GM19099 (cell line): ENCODE results near the gene ZNF750.

Source experiments
- POLR2A ChIP-seq: IDR thresholded peaks from 3 replicates; pipeline ENCODE4 v1.6.1; 2011; ENCODE audit warnings: low read depth; ENCODE audit not compliant: insufficient read length; ENCODE audit errors: extremely low read depth

Gene ZNF750

GRCh38 chr17:82876602-82877379 lies 37.0 kb upstream of the ZNF750 start:
- no peak for TF ChIP-seq POLR2A

GRCh38 chr17:82876149-82876548 lies 36.3 kb upstream of the ZNF750 start:
- no peak for TF ChIP-seq POLR2A

DNA sequence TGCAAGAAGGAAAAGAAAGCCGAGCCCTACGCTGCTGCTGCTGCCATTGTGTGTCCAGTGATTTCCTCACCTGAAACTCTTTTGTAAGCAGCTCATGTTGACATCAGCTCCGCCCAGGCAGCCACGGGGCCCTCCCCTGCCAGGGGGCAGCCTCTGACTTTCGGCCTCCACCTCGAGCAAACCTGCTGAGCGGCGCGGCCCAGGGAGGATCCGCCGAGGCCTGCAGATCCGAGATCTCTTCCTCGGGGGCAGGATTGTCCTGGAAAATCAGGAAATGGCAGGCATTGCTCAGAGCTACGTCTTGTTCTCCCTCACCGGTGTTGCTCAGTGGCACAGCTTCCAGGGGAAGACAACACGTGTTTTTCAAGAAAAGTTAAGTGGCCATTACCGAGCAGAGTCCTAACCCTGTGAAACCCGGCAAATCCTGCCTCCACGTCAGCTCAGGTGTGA lies 35.6 kb upstream of the ZNF750 start:
- TF ChIP-seq POLR2A = no peak

DNA sequence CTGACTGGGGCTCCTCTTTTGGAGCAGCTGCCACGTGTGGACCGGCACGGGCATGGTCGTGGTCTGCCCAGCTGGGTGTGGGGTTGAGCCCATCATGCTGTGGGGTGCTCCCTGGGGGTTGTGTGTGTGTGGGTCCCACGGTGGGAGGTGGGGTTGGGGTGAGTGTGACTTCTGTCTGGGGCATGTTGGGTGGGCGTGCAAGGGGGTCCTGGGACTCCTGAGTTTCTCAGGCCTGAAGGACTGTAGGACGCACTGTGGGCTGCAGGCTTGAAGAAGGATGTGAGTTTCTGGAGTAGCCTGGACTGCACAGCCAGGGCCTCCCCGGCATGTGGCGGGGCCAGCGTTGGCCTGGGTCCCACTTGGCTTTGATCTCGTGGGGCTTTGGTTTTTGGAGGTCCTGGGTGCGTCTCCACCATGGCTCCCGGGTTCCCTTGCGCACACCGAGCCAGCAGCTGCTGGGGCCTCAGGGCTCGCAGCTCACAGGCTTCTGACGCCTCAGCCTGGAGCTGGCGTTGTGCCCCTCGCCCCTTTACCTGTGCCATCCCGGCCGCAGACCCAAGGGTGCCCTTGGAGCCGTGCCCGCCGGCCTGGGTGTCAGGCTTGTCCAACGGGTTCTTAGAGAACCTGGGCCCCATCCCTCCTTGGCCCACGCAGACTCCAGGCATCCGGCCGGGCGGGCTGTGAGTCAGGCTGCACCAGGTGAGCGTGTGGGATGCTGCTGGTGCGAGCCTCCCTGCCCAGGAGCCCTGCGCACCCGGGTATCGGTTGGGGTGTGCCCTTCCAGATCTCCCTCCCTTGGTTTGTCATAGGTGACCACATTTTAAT lies 34.4 kb upstream of the ZNF750 start:
- no peak for TF ChIP-seq POLR2A

DNA sequence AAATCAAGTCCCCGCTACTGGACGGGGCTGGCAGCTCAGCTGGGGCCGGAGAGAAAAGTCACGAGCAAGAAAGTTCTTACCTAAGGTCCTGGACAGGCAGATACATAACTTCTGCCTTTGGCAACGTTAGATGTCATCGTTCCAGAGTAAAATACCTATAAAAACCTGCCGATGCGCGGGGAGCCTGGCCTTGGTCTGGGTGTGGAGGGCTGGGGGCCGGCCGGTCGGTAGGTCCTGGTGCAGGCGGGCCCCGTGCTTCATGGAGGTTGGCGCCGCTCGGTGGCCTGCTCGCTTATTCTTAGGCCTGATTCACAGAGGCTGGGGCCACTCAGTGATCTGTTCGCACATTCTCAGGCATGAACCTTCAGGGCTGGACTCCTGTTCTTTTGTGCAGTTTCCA lies 33.7 kb upstream of the ZNF750 start:
- TF ChIP-seq POLR2A = no peak

DNA sequence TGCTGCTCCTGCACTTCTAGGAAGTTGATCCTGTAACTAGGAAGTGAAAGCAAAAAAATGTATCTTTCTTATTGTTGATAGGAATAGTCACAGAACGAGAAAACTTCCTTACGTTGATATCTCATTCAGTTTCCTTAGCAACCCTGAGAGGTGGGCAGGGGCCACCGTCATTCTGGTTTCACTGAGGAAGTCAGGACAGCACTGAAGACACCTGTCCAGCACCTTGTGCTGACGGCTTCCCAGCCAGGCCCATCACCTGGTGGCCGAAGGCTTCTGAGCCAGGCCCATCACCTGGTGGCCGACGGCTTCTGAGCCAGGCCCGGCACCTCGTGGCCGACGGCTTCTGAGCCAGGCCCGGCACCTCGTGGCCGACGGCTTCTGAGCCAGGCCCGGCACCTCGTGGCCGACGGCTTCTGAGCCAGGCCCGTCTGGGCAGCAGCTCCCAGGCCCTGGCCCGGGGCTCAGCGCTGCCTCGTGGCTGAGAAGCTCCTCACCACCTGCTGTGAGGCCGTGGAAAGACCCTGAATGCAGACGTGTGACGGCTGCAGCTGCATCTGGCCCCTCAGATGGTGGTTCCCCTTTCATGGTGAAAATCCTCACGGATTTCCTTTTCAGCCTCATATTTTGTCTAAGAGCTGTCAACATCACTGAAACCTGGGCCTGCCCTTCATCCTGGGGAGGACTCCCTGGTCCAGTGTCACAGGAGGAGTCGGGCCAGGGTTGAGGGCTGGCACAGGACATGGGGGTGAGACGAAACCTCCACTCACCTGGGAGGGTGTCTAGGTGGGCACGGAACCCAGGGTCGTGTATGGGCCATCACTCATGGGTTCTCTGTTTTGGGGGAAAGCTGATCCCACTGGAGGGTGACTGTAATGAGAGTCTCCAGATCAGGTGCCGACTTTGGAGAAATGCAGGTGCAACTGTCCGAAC lies 33.0 kb upstream of the ZNF750 start:
- TF ChIP-seq POLR2A = no peak

GRCh38 chr17:82871776-82872561 lies 32.1 kb upstream of the ZNF750 start:
- TF ChIP-seq POLR2A = no peak

DNA sequence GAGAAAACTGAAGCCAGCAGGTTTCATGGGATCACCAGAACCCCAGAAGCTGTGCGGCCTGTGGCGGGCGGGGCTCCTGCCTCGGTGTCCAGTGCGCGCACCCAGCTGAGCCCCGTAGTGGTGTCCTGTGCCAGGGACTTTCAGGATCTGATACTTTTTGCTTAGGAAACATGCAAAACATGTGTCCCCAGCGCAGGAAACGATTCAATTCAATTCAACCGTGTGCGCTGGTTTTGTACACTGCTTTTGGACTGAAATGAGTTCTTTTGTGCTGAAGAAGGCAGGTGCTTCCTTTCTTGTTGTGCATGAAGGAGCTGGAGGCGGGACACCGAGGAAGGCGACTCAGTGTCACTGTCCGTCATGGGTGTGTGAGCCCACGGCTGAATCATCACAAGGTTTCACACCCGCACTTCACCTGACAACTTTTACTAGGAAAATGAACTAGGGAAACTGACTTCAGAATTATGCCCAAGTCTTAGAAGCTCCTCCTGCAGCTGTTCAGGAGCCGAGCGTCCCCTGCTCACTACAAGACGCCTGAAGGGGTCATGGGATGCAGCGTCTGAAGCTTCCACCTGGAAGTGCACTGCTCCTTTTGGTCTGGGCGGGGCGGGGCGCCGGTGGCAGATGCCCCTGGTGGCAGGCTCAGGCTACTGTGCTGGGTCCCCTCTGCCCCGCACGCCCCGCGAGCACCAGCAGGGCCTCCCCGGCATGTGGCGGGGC lies 31.4 kb upstream of the ZNF750 start:
- TF ChIP-seq POLR2A = peak; percentile 28

- no peak for TF ChIP-seq POLR2A
Observed at GRCh38 chr17:82870541-82870940, 30.7 kb upstream of the ZNF750 start.

GRCh38 chr17:82870091-82870491 lies 30.3 kb upstream of the ZNF750 start:
- TF ChIP-seq POLR2A = no peak

DNA sequence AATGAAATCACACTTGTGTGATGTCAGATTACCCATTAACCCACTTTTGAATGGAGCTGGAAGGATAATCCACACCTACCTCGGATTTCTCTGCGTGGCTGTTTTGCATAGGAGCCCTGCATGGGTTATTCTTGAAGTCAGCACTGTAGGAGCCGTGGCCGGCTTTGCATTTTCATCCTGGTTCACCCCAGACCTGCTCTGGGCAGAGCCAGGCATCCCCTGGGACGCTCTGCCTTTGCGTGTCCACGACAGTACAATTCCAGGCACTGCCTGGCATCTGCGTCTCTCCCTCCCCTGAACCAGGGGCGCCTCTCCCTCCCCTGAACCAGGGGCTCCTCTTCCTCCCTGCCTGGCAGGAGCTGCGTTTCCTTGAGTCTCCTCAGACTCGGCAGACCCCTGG lies 29.7 kb upstream of the ZNF750 start:
- TF ChIP-seq POLR2A = no peak

DNA sequence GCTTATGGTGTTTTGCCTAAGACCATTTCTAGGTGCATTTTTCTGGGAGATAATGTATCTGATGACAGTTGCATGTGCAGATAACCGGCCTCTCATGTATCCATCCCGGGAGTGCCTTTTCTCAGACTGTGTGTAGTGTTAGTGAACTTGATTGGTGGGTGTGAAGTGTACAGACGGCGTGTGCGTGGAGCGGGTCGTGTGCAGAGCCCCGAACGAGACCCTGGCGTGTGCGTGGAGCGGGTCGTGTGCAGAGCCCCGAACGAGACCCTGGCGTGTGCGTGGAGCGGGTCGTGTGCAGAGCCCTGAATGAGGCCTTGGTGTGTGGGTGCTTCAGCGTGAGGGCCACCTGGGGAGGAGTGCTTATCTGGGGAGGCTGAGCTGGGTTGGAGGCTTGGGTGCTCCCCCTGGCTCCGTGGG lies 28.9 kb upstream of the ZNF750 start:
- no peak for TF ChIP-seq POLR2A

- TF ChIP-seq POLR2A = no peak
Observed at GRCh38 chr17:82867763-82868325, 28.0 kb upstream of the ZNF750 start.
